WERI-Rb-1 (cell line): ENCODE data around the gene SLC23A2.
"Not testable (repeated sequence)": the region's sequence is repeated elsewhere in the genome, so short reads cannot be mapped to it uniquely, and the experiment has no call there.

Experiments used
- DNase-seq: peaks from one replicate; pipeline ENCODE4 v3.0.0-alpha.2; 2020
- H3K27ac ChIP-seq: fragments of 250-450 bp; sonication (Bioruptor Pico); 2 replicates; pipeline ENCODE4 v1.5.1; 2020; ENCODE audit warnings: mild to moderate bottlenecking, moderate library complexity
- H3K27me3 ChIP-seq: fragments of 250-450 bp; sonication (Bioruptor Pico); 2 replicates; pipeline ENCODE4 v1.5.1; 2021; ENCODE audit warnings: mild to moderate bottlenecking, low read depth, moderate library complexity; ENCODE audit not compliant: insufficient read depth, severe bottlenecking
- H3K36me3 ChIP-seq: fragments of 250-450 bp; sonication (Bioruptor Pico); 2 replicates; pipeline ENCODE4 v1.5.1; 2020; ENCODE audit warnings: mild to moderate bottlenecking, moderate library complexity
- H3K4me3 ChIP-seq: 2 replicates; pipeline ENCODE4 v1.5.1; 2011; ENCODE audit warnings: low read depth, mild to moderate bottlenecking, control low read depth, low read length
- H3K9me3 ChIP-seq: fragments of 250-450 bp; sonication (Bioruptor Pico); 2 replicates; pipeline ENCODE4 v1.5.1; 2021; ENCODE audit warnings: mild to moderate bottlenecking, moderate library complexity; ENCODE audit not compliant: severe bottlenecking
- CTCF ChIP-seq: IDR thresholded peaks from 2 replicates; pipeline ENCODE4 v1.5.1; 2011; ENCODE audit warnings: low read depth, mild to moderate bottlenecking, control low read depth, inconsistent platforms, low read length

SLC23A2 gene

GRCh38 chr20:4881006-4881730 is 120.1 kb downstream of the SLC23A2 start:
- Histone ChIP-seq H3K27ac (no peak overlapping the region), H3K36me3 (peaks cover 24% of the 10 kb centered on the region), H3K9me3 (no peaks in the 10 kb centered on the region), H3K4me3 (no peak overlapping the region), H3K27me3 (no peaks in the 10 kb centered on the region)
- TF ChIP-seq CTCF: no peak
- no peak for DNase-seq

- Histone ChIP-seq H3K27me3 (no peaks in the 10 kb centered on the region), H3K27ac (no peak overlapping the region), H3K9me3 (no peaks in the 10 kb centered on the region), H3K4me3 (no peak overlapping the region), H3K36me3 (peaks cover 29% of the 10 kb centered on the region)
- DNase-seq: no peak
- TF ChIP-seq CTCF: no peak
Observed at GRCh38 chr20:4880051-4880450, 121.3 kb downstream of the SLC23A2 start.

GRCh38 chr20:4878099-4878498 is 123.2 kb downstream of the SLC23A2 start:
- not testable (repeated sequence) for H3K4me3 ChIP-seq, H3K27ac ChIP-seq, H3K9me3 ChIP-seq, H3K27me3 ChIP-seq, DNase-seq
- H3K36me3 ChIP-seq: peaks cover 25% of the 10 kb centered on the region

GRCh38 chr20:4876731-4877130 is 124.6 kb downstream of the SLC23A2 start:
- Histone ChIP-seq H3K36me3 (peaks cover 34% of the 10 kb centered on the region), H3K27me3 (no peaks in the 10 kb centered on the region), H3K27ac (no peak overlapping the region), H3K9me3 (no peaks in the 10 kb centered on the region), H3K4me3 (no peak overlapping the region)
- no peak for DNase-seq
- TF ChIP-seq CTCF: no peak

- TF ChIP-seq CTCF: no peak
- Histone ChIP-seq H3K27me3 (no peaks in the 10 kb centered on the region), H3K9me3 (no peaks in the 10 kb centered on the region), H3K27ac (no peak overlapping the region), H3K4me3 (no peak overlapping the region), H3K36me3 (peaks cover 36% of the 10 kb centered on the region)
- DNase-seq: no peak
Observed at GRCh38 chr20:4876301-4876700, 125.0 kb downstream of the SLC23A2 start.

GRCh38 chr20:4875578-4876067 is 125.7 kb downstream of the SLC23A2 start:
- Histone ChIP-seq H3K36me3 (peaks cover 36% of the 10 kb centered on the region), H3K27me3 (no peaks in the 10 kb centered on the region), H3K9me3 (no peaks in the 10 kb centered on the region), H3K27ac (no peak overlapping the region), H3K4me3 (no peak overlapping the region)
- no peak for DNase-seq
- no peak for TF ChIP-seq CTCF
